Transverse colon (tissue), 4 donors: ENCODE data around the gene FMNL2. TPM values are rescaled to one million over a fixed set of nuclear protein-coding genes. Genes with fewer than 3 reads are reported as not detected.

Experiments
- DNase-seq: peaks from one replicate; pipeline ENCODE4 v3.0.0-alpha.2; 2019
- H3K27ac ChIP-seq, 4 donors: fragments of 200-600 bp; sonication (generic); 2 replicates each; pipeline ENCODE4 v1.5.1; 2016 to 2018; ENCODE audit warnings: inconsistent platforms in 4 of 4
- H3K27me3 ChIP-seq: fragments of 200-600 bp; sonication (generic); 2 replicates; pipeline ENCODE4 v1.5.1; 2017; ENCODE audit warnings: inconsistent platforms
- H3K36me3 ChIP-seq, 4 donors: fragments of 200-600 bp; sonication (generic); 2 replicates each; pipeline ENCODE4 v1.5.1; 2017 to 2019; ENCODE audit warnings: inconsistent platforms in 4 of 4
- H3K4me1 ChIP-seq, 4 donors: fragments of 200-600 bp; sonication (generic); 2 replicates each; pipeline ENCODE4 v1.5.1; 2017 to 2020; ENCODE audit warnings: inconsistent platforms in 4 of 4
- H3K4me3 ChIP-seq, 4 donors: fragments of 200-600 bp; sonication (generic); 1 replicate in 1 of 4; 2 replicates in 3 of 4; pipeline versions ENCODE4 v1.5.1 to v1.6.1; 2017 to 2019; ENCODE audit warnings: inconsistent platforms in 4 of 4
- H3K9me3 ChIP-seq, 2 donors: fragments of 200-600 bp; sonication (generic); 2 replicates each; pipeline ENCODE4 v1.5.1; 2017 to 2019; ENCODE audit warnings: inconsistent platforms in 2 of 2
- CTCF ChIP-seq, 5 experiments: fragments of 200-600 bp in 3 of 5; fragments of 450-650 bp in 2 of 5; sonication (generic) in 3 of 5; IDR thresholded peaks; 1 replicate in 2 of 5; 2 replicates in 3 of 5; pipeline ENCODE4 v1.5.1; 2016 to 2017; ENCODE audit warnings: antibody characterized with exemption in 5 of 5, inconsistent platforms in 3 of 5, mild to moderate bottlenecking in 2 of 5, moderate library complexity in 1 of 5
- EP300 ChIP-seq: sonication (generic); formaldehyde crosslinking; IDR thresholded peaks from one replicate; pipeline ENCODE4 v1.6.1; 2017; ENCODE audit warnings: antibody characterized with exemption, low read depth
- POLR2A ChIP-seq: fragments of 450-650 bp; IDR thresholded peaks from one replicate; pipeline ENCODE4 v1.6.1; 2016; ENCODE audit warnings: antibody characterized with exemption, mild to moderate bottlenecking, moderate library complexity
- POLR2AphosphoS5 ChIP-seq, 3 donors: sonication (generic); formaldehyde crosslinking; IDR thresholded peaks; one replicate each; pipeline ENCODE4 v1.6.1; 2016; ENCODE audit warnings: antibody characterized with exemption in 3 of 3
- WGBS, 2 donors: methylation state at CpG; one replicate each; pipeline ENCODE4 v1.1.5; 2018; ENCODE audit warnings: low coverage in 1 of 2; 5-methylcytosine and 5-hydroxymethylcytosine counted together
- in situ Hi-C, 4 donors: fragments of 200-750 bp; cut with MboI; loops; one replicate each; pipeline versions ENCODE4 v1.15.0 to v1.15.1; 2017; ENCODE audit warnings: low sequenced_read_pairs in 3 of 4, low pct_ligation_motif_present in 1 of 4, low pct_unique_long_range_greater_than_20kb in 1 of 4
- intact Hi-C: fragments of 100-400 bp; cut with DNase I; formaldehyde crosslinking; loops from one replicate; pipeline ENCODE4 v1.15.1; 2023; ENCODE audit warnings: low total_unique reads
- total RNA-seq, 4 donors: library from RNA; depleted of rRNA; stranded (reverse); fragments of >200 nt; gene quantifications; one replicate each; pipeline ENCODE4 v1.1.0, GENCODE V29; 2016

Gene FMNL2
- total RNA-seq, 4 donors from 2014 or later: 9.2 to 31.4 (median 23.9) TPM

- DNase-seq: no peak
- in situ Hi-C loops: no loop called here
- intact Hi-C loops: no loop called here
- H3K27ac ChIP-seq: no peak overlapping the region
- H3K27me3 ChIP-seq: no peaks in the 10 kb centered on the region
- no peak overlapping the region for H3K4me3 ChIP-seq
- no peak for TF ChIP-seq CTCF (IDR thresholded peaks at IDR 0.05)
- TF ChIP-seq POLR2A: no peak
- TF ChIP-seq EP300: no peak
- TF ChIP-seq POLR2AphosphoS5 (IDR thresholded peaks at IDR 0.05): no peak
- H3K4me1 ChIP-seq: peaks cover 0 to 6% (median 0%) of the 10 kb centered on the region in 4 donors
- no peaks in the 10 kb centered on the region for H3K36me3 ChIP-seq
- no peaks in the 10 kb centered on the region for H3K9me3 ChIP-seq
Observed at GRCh38 chr2:152560166-152560565, 225.2 kb downstream of the FMNL2 start.

GRCh38 chr2:152560873-152561595 is 226.1 kb downstream of the FMNL2 start:
- WGBS, 2 donors: 97 to 100% methylated on average over 1 to 6 of the region's 6 CpGs
- Histone ChIP-seq H3K4me1 (peaks cover 0 to 6% (median 0%) of the 10 kb centered on the region in 4 donors), H3K4me3 (no peak overlapping the region), H3K27ac (no peak overlapping the region), H3K36me3 (no peaks in the 10 kb centered on the region), H3K9me3 (no peaks in the 10 kb centered on the region), H3K27me3 (no peaks in the 10 kb centered on the region)
- intact Hi-C loops: no loop called here
- no peak for TF ChIP-seq EP300
- no peak for TF ChIP-seq POLR2AphosphoS5 (IDR thresholded peaks at IDR 0.05)
- no peak for TF ChIP-seq CTCF (IDR thresholded peaks at IDR 0.05)
- no peak for TF ChIP-seq POLR2A
- in situ Hi-C loops: no loop called here
- no peak for DNase-seq

- no peak for DNase-seq
Observed at GRCh38 chr2:152562198-152562884, 227.4 kb downstream of the FMNL2 start.

More at GRCh38 chr2:152562198-152562884, 227.4 kb downstream of the FMNL2 start:
- in situ Hi-C loops: no loop called here
- H3K27me3 ChIP-seq: no peaks in the 10 kb centered on the region
- 63 to 73% methylated on average over 2 of the region's 2 CpGs for WGBS, 2 donors
- intact Hi-C loops: no loop called here
- H3K4me1 ChIP-seq: peaks cover 0 to 6% (median 0%) of the 10 kb centered on the region in 4 donors
- H3K27ac ChIP-seq: no peak overlapping the region
- H3K9me3 ChIP-seq: no peaks in the 10 kb centered on the region
- TF ChIP-seq EP300 (no peak), POLR2AphosphoS5 (IDR thresholded peaks at IDR 0.05) (no peak), POLR2A (no peak), CTCF (IDR thresholded peaks at IDR 0.05) (no peak)
- H3K4me3 ChIP-seq: no peak overlapping the region
- no peaks in the 10 kb centered on the region for H3K36me3 ChIP-seq
